IMR-90 (cell line): ENCODE data around the gene RBMS3. TPM values are rescaled to one million over a fixed set of nuclear protein-coding genes. Genes with fewer than 3 reads are reported as not detected.

Experiments
- ATAC-seq: fragments of 200-7000 bp; cut with Tn5 transposase; 2 replicates; pipeline ENCODE4 v1.9.1; 2020; ENCODE audit warnings: low read depth, mild to moderate bottlenecking, moderate library complexity
- BruUV-seq: library from RNA; stranded (reverse); fragments of 400-500 nt; replicated peaks from 2 replicates; lab custom pipeline; 2021; lab: Mats Ljungman, UMichigan
- CTCF ChIA-PET: fragments of 300-600 bp; formaldehyde crosslinking; extraction: SDS; loops from one replicate; lab custom pipeline; 2021; ENCODE audit warnings: antibody characterized with exemption; lab: Yijun Ruan, JAX
- POLR2A ChIA-PET: fragments of 300-600 bp; sonication (Branson Sonifier 250); formaldehyde crosslinking; loops from one replicate; lab custom pipeline; 2022; ENCODE audit warnings: antibody characterized with exemption; ENCODE audit not compliant: unreplicated experiment; lab: Charles Lee
- DNase-seq: peaks from one replicate; pipeline ENCODE4 v3.0.0; 2013
- H2AFZ ChIP-seq: replicated peaks from 2 replicates; pipeline ENCODE3; 2013; ENCODE audit warnings: low read length, mild to moderate bottlenecking; ENCODE audit not compliant: poor library complexity
- H2AK5ac ChIP-seq: 2 replicates; pipeline ENCODE4 v1.6.1; 2013; ENCODE audit warnings: low read depth, low read length, inconsistent platforms
- H2AK9ac ChIP-seq: replicated peaks from 2 replicates; pipeline ENCODE3; 2013; ENCODE audit warnings: mild to moderate bottlenecking, low read depth, low read length, moderate library complexity; ENCODE audit not compliant: poor library complexity
- H2BK120ac ChIP-seq: 2 replicates; pipeline ENCODE4 v1.6.1; 2013; ENCODE audit warnings: low read depth, low read length, inconsistent platforms
- H2BK15ac ChIP-seq: 3 replicates; pipeline ENCODE4 v1.6.1; 2013; ENCODE audit warnings: low read depth, low read length, inconsistent platforms
- H2BK20ac ChIP-seq: 2 replicates; pipeline ENCODE4 v1.6.1; 2013; ENCODE audit warnings: low read depth, mild to moderate bottlenecking, inconsistent platforms, low read length, moderate library complexity
- H2BK5ac ChIP-seq: 2 replicates; pipeline ENCODE4 v1.6.1; 2013; ENCODE audit warnings: mild to moderate bottlenecking, low read depth, low read length, inconsistent platforms; ENCODE audit not compliant: poor library complexity, severe bottlenecking
- H3K14ac ChIP-seq: replicated peaks from 2 replicates; pipeline ENCODE4 v1.6.1; 2013; ENCODE audit warnings: low read depth, low read length, inconsistent platforms
- H3K18ac ChIP-seq: 2 replicates; pipeline ENCODE4 v1.6.1; 2013; ENCODE audit warnings: low read depth, low read length, control low read depth
- H3K23ac ChIP-seq: 2 replicates; pipeline ENCODE4 v1.6.1; 2013; ENCODE audit warnings: low read depth, low read length, inconsistent platforms
- H3K27ac ChIP-seq: 2 replicates; pipeline ENCODE4 v1.5.1; 2013; ENCODE audit warnings: mild to moderate bottlenecking, control low read depth, low read length; ENCODE audit not compliant: insufficient read depth
- H3K27me3 ChIP-seq: 2 replicates; pipeline ENCODE4 v1.6.1; 2013; ENCODE audit warnings: low read length; ENCODE audit not compliant: control insufficient read depth, insufficient read depth
- H3K36me3 ChIP-seq: 2 replicates; pipeline ENCODE4 v1.6.1; 2013; ENCODE audit warnings: low read length, mixed read lengths; ENCODE audit not compliant: control insufficient read depth, insufficient read depth
- H3K4ac ChIP-seq: 2 replicates; pipeline ENCODE4 v1.6.1; 2013; ENCODE audit warnings: low read depth, low read length, inconsistent platforms
- H3K4me1 ChIP-seq: 2 replicates; pipeline ENCODE4 v1.6.1; 2013; ENCODE audit warnings: low read length, mixed read lengths; ENCODE audit not compliant: control insufficient read depth, insufficient read depth
- H3K4me2 ChIP-seq: 2 replicates; pipeline ENCODE4 v1.6.1; 2013; ENCODE audit warnings: low read depth, mild to moderate bottlenecking, control low read depth, low read length, moderate library complexity
- H3K4me3 ChIP-seq: 2 replicates; pipeline ENCODE4 v1.5.1; 2013; ENCODE audit warnings: low read depth, mild to moderate bottlenecking, control low read depth, low read length, moderate library complexity; ENCODE audit not compliant: insufficient read depth
- H3K56ac ChIP-seq: 2 replicates; pipeline ENCODE4 v1.6.1; 2013; ENCODE audit warnings: low read length, inconsistent platforms; ENCODE audit not compliant: insufficient read depth; ENCODE audit errors: extremely low read depth
- H3K79me1 ChIP-seq, 2 experiments: 2 replicates each; pipeline ENCODE4 v1.6.1; 2013; ENCODE audit warnings: low read length in 2 of 2, inconsistent platforms in 1 of 2, low read depth in 1 of 2
- H3K9ac ChIP-seq: 2 replicates; pipeline ENCODE4 v1.6.1; 2013; ENCODE audit warnings: low read depth, low read length, control low read depth
- H3K9me1 ChIP-seq: 2 replicates; pipeline ENCODE4 v1.6.1; 2013; ENCODE audit warnings: low read length, inconsistent platforms; ENCODE audit not compliant: insufficient read depth
- H3K9me3 ChIP-seq: 2 replicates; pipeline ENCODE4 v1.6.1; 2013; ENCODE audit warnings: low read length; ENCODE audit not compliant: control insufficient read depth, insufficient read depth
- H4K20me1 ChIP-seq: 2 replicates; pipeline ENCODE4 v1.6.1; 2013; ENCODE audit warnings: low read length, inconsistent platforms; ENCODE audit not compliant: insufficient read depth
- H4K5ac ChIP-seq: 2 replicates; pipeline ENCODE4 v1.6.1; 2013; ENCODE audit warnings: mild to moderate bottlenecking, low read depth, low read length, control low read depth
- H4K8ac ChIP-seq, 2 experiments: 2 replicates each; pipeline ENCODE4 v1.6.1; 2013; ENCODE audit warnings: low read depth in 2 of 2, low read length in 2 of 2, control low read depth in 1 of 2, inconsistent platforms in 1 of 2
- H4K91ac ChIP-seq: 2 replicates; pipeline ENCODE4 v1.6.1; 2013; ENCODE audit warnings: low read depth, low read length, inconsistent platforms; ENCODE audit not compliant: insufficient read depth
- CTCF ChIP-seq: conservative IDR thresholded peaks from 2 replicates; pipeline ENCODE4 v1.5.1; 2012; ENCODE audit warnings: mild to moderate bottlenecking, low read depth, low read length, improper control_type of control experiment
- WGBS, 2 experiments: methylation state at CpG; one replicate each; pipeline versions ENCODE4 v1.1.5 to v1.1.7; 2013; ENCODE audit warnings: missing lambda C conversion rate in 2 of 2; ENCODE audit not compliant: insufficient read length in 1 of 2; ENCODE audit errors: extremely low coverage in 2 of 2; 5-methylcytosine and 5-hydroxymethylcytosine counted together
- dilution Hi-C: fragments of 300-500 bp; cut with HindIII; formaldehyde crosslinking; loops from one replicate; pipeline ENCODE4 v1.14.3; 2018; ENCODE audit warnings: low sequenced_read_pairs; ENCODE audit not compliant: unreplicated experiment
- in situ Hi-C: fragments of 300-500 bp; cut with MboI; formaldehyde crosslinking; loops from 3 replicates; pipeline ENCODE4 v1.14.3; 2019; ENCODE audit warnings: low sequenced_read_pairs, inconsistent platforms, mixed read lengths
- intact Hi-C: fragments of 100-400 bp; cut with micrococcal nuclease; formaldehyde crosslinking; loops from 2 replicates; pipeline ENCODE4 v1.10.0; 2022
- polyA plus RNA-seq, 3 experiments: library from polyadenylated mRNA; depleted of rRNA; stranded (reverse); fragments of >200 nt; gene quantifications; 2 replicates each; pipeline ENCODE4 v1.2.3, GENCODE V29; 2012; ENCODE audit warnings: low replicate concordance in 1 of 3
- total RNA-seq: library from RNA; depleted of rRNA; stranded (reverse); fragments of >200 nt; gene quantifications from 2 replicates; pipeline ENCODE4 v1.2.3, GENCODE V29; 2012

The RBMS3 gene
- total and polyA plus RNA-seq, 2 of the 4 experiments (the other 2 are of a cell fraction), result 15.2 to 127 TPM

DNA sequence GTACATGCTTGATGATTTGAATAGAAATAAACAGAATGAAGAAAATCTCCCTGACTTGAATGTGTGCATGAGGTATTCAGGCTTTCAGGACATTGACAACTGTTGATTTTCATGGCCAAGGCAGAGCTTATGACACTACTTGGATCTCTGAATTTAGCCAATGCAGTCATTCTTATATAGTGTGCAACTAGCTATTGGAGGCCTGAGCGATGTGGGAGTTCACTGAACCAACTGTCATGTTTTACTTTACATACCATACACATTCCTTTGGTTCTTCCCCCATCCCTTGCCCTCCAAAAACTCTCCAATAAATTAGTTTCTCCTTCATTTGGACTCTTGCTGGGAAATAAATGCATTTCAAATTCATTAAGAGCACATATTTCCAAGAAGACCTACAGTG lies 460.4 kb downstream of the RBMS3 start:
- dilution Hi-C loops (no loop called here), intact Hi-C loops (no loop called here), in situ Hi-C loops (no loop called here)
- H3K14ac ChIP-seq, result no peak overlapping the region
- ChIA-PET CTCF (no interaction called here), POLR2A (no interaction called here)
- no peak overlapping the region for H2AFZ ChIP-seq
- no peak overlapping the region for H3K4me3 ChIP-seq
- H3K9me1 ChIP-seq, result no peaks in the 10 kb centered on the region
- ATAC-seq, result peak; percentile 54; the same call in 1 of the 2 replicates
- H3K27ac ChIP-seq, result no peak overlapping the region
- H2AK5ac ChIP-seq, result no peak overlapping the region
- peaks cover 11 to 13% of the 10 kb centered on the region in 2 experiments; a peak in 3 of 4 replicates for H3K79me1 ChIP-seq
- no peak overlapping the region for H2BK120ac ChIP-seq
- DNase-seq, result no peak
- TF ChIP-seq CTCF, result no peak
- no peaks in the 10 kb centered on the region for H3K9me3 ChIP-seq
- WGBS, 2 experiments, result 67% methylated on average over 1 of the region's 1 CpG; no CpG with 5 or more reads in 1 of the 2 experiments
- no peak overlapping the region for H3K4me2 ChIP-seq
- H3K9ac ChIP-seq, result no peak overlapping the region
- H3K23ac ChIP-seq, result 0 out of 2 replicates have a peak overlapping the region, but pooled peaks have one; percentile 47
- H3K4me1 ChIP-seq, result peaks cover 2% of the 10 kb centered on the region; the same call in 1 of the 2 replicates
- no peak overlapping the region for H2AK9ac ChIP-seq
- BruUV-seq, result no TSS peak
- no peak overlapping the region; the same call in 1 of the 2 replicates for H4K91ac ChIP-seq
- no peak overlapping the region for H2BK15ac ChIP-seq
- no peak overlapping the region for H4K5ac ChIP-seq
- no peak overlapping the region for H2BK5ac ChIP-seq
- H3K36me3 ChIP-seq, result no peaks in the 10 kb centered on the region; the same call in 1 of the 2 replicates
- H3K56ac ChIP-seq, result no peak overlapping the region
- no peak overlapping the region for H3K18ac ChIP-seq
- H4K20me1 ChIP-seq, result no peaks in the 10 kb centered on the region
- no peak overlapping the region for H3K4ac ChIP-seq
- H2BK20ac ChIP-seq, result no peak overlapping the region
- no peaks in the 10 kb centered on the region for H3K27me3 ChIP-seq
- H4K8ac ChIP-seq, result no peak overlapping the region
